ENCODE data around the gene CMYA5. TPM values are rescaled to one million over a fixed set of nuclear protein-coding genes. Genes with fewer than 3 reads are reported as not detected.

The CMYA5 gene
- total and polyA plus RNA-seq, 9 donors = 13.7 to 65.6 (median 41.5) TPM

DNA sequence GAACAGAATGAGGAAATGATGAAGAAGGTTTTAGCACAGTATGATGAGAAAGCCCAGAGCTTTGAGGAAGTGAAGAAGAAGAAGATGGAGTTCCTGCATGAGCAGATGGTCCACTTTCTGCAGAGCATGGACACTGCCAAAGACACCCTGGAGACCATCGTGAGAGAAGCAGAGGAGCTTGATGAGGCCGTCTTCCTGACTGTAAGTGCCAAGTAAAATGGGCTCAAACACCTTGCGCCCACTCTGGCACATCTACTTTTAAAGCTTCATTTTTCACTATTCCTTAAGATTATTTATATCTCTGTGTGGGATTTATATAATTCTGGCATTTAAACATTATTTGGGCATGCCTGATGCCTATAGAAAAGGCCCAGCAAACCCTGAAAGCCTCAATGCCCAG, 55.6 kb downstream of the CMYA5 start:
- intact Hi-C loops (cut with DNase I) = no loop called here
- H3K36me3 ChIP-seq = no peaks in the 10 kb centered on the region
- no peak overlapping the region for H3K4me3 ChIP-seq
- no peak overlapping the region for H3K27ac ChIP-seq
- 94 to 97% (median 95%) methylated on average over 3 of the region's 3 CpGs for WGBS, 3 donors
- no peaks in the 10 kb centered on the region for H3K9me3 ChIP-seq
- no peak for DNase-seq
- H3K4me1 ChIP-seq (ENCODE audit: insufficient read depth) = no peaks in the 10 kb centered on the region
- TF ChIP-seq EP300 (IDR thresholded peaks at IDR 0.05) = no peak
- TF ChIP-seq POLR2A (IDR thresholded peaks at IDR 0.05) = no peak
- TF ChIP-seq, protein P1, sequence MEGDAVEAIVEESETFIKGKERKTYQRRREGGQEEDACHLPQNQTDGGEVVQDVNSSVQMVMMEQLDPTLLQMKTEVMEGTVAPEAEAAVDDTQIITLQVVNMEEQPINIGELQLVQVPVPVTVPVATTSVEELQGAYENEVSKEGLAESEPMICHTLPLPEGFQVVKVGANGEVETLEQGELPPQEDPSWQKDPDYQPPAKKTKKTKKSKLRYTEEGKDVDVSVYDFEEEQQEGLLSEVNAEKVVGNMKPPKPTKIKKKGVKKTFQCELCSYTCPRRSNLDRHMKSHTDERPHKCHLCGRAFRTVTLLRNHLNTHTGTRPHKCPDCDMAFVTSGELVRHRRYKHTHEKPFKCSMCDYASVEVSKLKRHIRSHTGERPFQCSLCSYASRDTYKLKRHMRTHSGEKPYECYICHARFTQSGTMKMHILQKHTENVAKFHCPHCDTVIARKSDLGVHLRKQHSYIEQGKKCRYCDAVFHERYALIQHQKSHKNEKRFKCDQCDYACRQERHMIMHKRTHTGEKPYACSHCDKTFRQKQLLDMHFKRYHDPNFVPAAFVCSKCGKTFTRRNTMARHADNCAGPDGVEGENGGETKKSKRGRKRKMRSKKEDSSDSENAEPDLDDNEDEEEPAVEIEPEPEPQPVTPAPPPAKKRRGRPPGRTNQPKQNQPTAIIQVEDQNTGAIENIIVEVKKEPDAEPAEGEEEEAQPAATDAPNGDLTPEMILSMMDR (IDR thresholded peaks at IDR 0.05) = no peak
- H3K27me3 ChIP-seq = no peaks in the 10 kb centered on the region

DNA sequence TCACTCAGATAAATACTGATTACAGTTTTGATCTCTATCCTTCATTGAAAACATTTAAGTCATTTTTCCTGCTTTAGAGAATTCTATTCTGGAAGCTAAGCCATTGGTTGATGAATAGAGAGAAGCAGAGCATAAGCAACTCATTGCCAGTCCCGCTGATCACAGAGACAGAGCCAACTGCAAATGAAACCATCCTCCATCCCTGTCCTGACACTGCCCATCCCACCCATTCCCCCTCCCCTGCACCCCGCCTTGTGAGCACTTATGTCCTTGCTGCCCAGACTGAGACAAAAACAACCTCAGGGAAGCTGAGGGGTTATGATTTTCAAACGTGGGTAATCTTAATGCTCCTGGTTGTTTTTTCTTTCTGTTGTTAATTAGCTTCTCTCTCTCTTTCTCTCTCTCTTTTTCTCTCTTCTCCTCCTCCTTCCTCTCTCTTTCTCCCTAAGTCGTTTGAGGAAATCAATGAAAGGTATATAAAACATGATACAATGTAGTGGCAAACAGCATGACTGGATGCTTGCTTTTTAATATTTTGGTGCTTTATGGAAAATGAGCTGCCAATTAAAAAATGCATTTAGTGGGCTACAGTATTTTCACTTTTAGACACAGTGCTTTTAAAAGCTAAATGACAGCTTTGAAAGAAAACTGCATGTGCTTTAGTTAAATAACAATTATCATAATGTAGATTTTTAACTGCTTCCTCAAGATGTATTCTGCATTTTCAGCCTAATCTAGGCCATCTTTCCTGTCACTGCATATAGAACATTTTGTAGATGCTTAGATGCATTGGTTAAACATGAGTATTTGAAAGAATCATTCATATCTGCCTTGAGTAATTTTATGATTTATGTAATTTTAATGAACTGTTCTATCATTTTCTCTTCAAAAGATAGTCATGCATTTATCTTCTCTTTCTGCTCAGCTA, 57.3 kb downstream of the CMYA5 start:
- 36 to 44% (median 36%) methylated on average over 4 of the region's 4 CpGs for WGBS, 3 donors
- Histone ChIP-seq H3K27ac (no peak overlapping the region), H3K27me3 (no peaks in the 10 kb centered on the region), H3K9me3 (no peaks in the 10 kb centered on the region), H3K4me1 (ENCODE audit: insufficient read depth) (no peaks in the 10 kb centered on the region), H3K4me3 (no peak overlapping the region), H3K36me3 (no peaks in the 10 kb centered on the region)
- DNase-seq = no peak
- intact Hi-C loops (cut with DNase I) = no loop called here
- TF ChIP-seq, protein P1 (IDR thresholded peaks at IDR 0.05) = no peak
- TF ChIP-seq POLR2A (IDR thresholded peaks at IDR 0.05) = no peak
- TF ChIP-seq EP300 (IDR thresholded peaks at IDR 0.05) = no peak

DNA sequence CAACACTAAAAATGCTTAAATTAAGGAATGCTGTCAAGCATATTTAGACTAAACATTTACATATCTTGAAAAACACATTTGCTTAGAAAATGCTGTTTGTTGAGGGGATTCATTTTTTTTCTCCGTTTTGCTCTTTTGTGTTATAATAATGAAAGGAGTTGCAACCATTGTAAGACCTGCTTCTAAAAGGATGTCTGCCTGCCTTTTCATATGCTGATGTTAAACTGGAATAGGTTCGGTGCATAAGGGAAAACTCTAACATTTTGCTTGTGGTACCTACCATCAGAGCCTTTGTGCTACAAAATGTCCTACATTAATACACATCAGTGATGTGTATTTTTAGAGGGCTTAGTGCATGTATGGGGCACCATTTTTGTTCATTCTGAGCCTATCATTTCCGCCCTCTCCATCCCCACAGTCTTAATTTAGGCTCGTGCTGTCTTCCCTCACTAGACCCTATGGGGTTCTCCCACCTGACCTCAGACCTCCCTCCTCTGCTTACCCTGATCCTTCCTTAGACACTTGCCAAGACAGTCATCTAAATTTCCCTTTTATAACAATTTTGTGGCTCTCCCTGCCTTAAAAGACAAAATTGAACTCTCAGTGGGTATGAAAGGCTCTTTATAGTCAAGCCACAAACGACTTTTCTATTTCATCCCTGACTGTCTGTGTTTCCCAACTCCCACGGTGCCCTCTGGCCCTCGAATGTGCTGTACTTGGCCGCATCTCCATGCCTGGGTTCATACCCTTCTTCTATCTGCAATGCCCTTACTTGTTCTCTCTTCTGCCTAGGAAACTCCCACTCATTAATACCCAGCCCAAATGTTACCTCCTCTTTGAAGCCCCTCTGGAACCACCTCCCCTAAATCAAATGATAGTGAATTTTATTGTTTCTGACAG, 61.2 kb downstream of the CMYA5 start:
- 70 to 72% (median 70%) methylated on average over 8 of the region's 8 CpGs for WGBS, 3 donors
- Histone ChIP-seq H3K4me1 (ENCODE audit: insufficient read depth) (no peaks in the 10 kb centered on the region), H3K27ac (no peak overlapping the region), H3K4me3 (no peak overlapping the region), H3K27me3 (no peaks in the 10 kb centered on the region), H3K36me3 (no peaks in the 10 kb centered on the region), H3K9me3 (no peaks in the 10 kb centered on the region)
- no peak for TF ChIP-seq EP300 (IDR thresholded peaks at IDR 0.05)
- TF ChIP-seq POLR2A (IDR thresholded peaks at IDR 0.05) = no peak
- TF ChIP-seq, protein P1 (IDR thresholded peaks at IDR 0.05) = no peak
- no peak for DNase-seq
- intact Hi-C loops (cut with DNase I) = no loop called here

DNA sequence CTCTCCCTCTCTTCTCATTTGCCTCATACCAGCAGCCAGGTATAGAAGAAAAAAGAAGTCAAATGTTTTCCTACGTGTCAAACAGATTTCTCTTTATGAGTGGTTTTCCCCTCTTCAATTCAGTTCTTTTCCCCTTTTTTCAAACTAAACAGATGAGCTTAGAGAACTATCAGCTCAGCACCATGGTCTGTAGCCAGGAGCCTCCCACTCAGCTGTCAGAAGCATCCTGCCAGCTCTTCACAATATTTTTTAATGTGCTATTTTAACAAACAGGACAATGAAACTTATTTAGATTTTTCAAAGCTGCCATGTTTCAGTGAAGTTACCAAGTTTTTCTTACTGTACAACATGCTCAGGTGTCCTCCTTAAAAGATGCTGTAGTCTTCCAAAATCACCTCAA, 63.5 kb downstream of the CMYA5 start:
- Histone ChIP-seq H3K4me3 (no peak overlapping the region), H3K27me3 (no peaks in the 10 kb centered on the region), H3K36me3 (no peaks in the 10 kb centered on the region), H3K4me1 (ENCODE audit: insufficient read depth) (no peaks in the 10 kb centered on the region), H3K27ac (no peak overlapping the region), H3K9me3 (no peaks in the 10 kb centered on the region)
- no peak for TF ChIP-seq EP300 (IDR thresholded peaks at IDR 0.05)
- TF ChIP-seq, protein P1 (IDR thresholded peaks at IDR 0.05) = no peak
- no peak for DNase-seq
- intact Hi-C loops (cut with DNase I) = no loop called here
- 63 to 68% (median 65%) methylated on average over 1 of the region's 1 CpG for WGBS, 3 donors

Data from ovary (tissue), 9 donors.